HCT116 (cell line): Measurements from ENCODE around the gene CCDC40.

Experiments
- POLR2A ChIP-seq: IDR thresholded peaks from 2 replicates; pipeline ENCODE4 v1.7.0; 2011; ENCODE audit warnings: borderline replicate concordance; ENCODE audit not compliant: insufficient read depth, insufficient read length; ENCODE audit errors: extremely low read depth
- RAD21 ChIP-seq: IDR thresholded peaks from 2 replicates; pipeline ENCODE4 v1.6.1; 2012; ENCODE audit warnings: low read depth, mild to moderate bottlenecking

GRCh38 chr17:80095038-80095843 lies 58.8 kb downstream of the CCDC40 start:
- TF ChIP-seq RAD21 (no peak), POLR2A (no peak)
